Heart left ventricle (tissue), 16 donors: Measurements from ENCODE around the gene AFDN. TPM values are rescaled to one million over a fixed set of nuclear protein-coding genes. Genes with fewer than 3 reads are reported as not detected.

Experiments
- ATAC-seq, 4 donors: fragments of 200-7000 bp; cut with Tn5 transposase; one replicate each; pipeline ENCODE4 v1.9.1; 2020 to 2022; ENCODE audit warnings: moderate library complexity in 4 of 4, mild to moderate bottlenecking in 3 of 4, moderate number of reproducible peaks in 1 of 4
- DNase-seq, 5 donors: peaks; one replicate each; pipeline ENCODE4 v3.0.0-alpha.2; 2020
- H3K27ac ChIP-seq, 12 donors: fragments of 200-600 bp; sonication (generic) in 4 of 12; one replicate each; pipeline versions ENCODE4 v1.5.0 to v1.8.0; 2016 to 2022; ENCODE audit warnings: mild to moderate bottlenecking in 2 of 12
- H3K27me3 ChIP-seq, 9 donors: fragments of 200-600 bp; sonication (generic) in 2 of 9; one replicate each; pipeline versions ENCODE4 v1.5.1 to v1.8.0; 2016 to 2022; ENCODE audit warnings: mild to moderate bottlenecking in 3 of 9
- H3K36me3 ChIP-seq, 9 donors: fragments of 200-600 bp; sonication (generic) in 2 of 9; one replicate each; pipeline versions ENCODE4 v1.5.0 to v1.8.0; 2018 to 2022; ENCODE audit warnings: mild to moderate bottlenecking in 2 of 9
- H3K4me1 ChIP-seq, 12 donors: fragments of 200-600 bp; sonication (generic) in 4 of 12; one replicate each; pipeline versions ENCODE4 v1.5.0 to v1.8.0; 2016 to 2022; ENCODE audit warnings: mild to moderate bottlenecking in 3 of 12
- H3K4me3 ChIP-seq, 12 donors: fragments of 200-600 bp; sonication (generic) in 4 of 12; one replicate each; pipeline versions ENCODE4 v1.5.0 to v1.8.0; 2017 to 2022; ENCODE audit warnings: mild to moderate bottlenecking in 9 of 12, moderate library complexity in 4 of 12
- H3K9me3 ChIP-seq, 12 donors: fragments of 200-600 bp; sonication (generic) in 4 of 12; one replicate each; pipeline versions ENCODE4 v1.5.0 to v1.8.0; 2016 to 2022; ENCODE audit warnings: mild to moderate bottlenecking in 1 of 12
- POLR2A ChIP-seq, 2 donors: fragments of 450-650 bp; IDR thresholded peaks; one replicate each; pipeline ENCODE4 v1.6.1; 2017; ENCODE audit warnings: antibody characterized with exemption in 2 of 2, mild to moderate bottlenecking in 2 of 2, moderate library complexity in 2 of 2
- WGBS, 4 donors: extraction: QIAGEN DNeasy Blood & Tissue Kit in 2 of 4; methylation state at CpG; one replicate each; pipeline versions ENCODE4 v1.1.5 to v1.1.7; 2013 to 2018; 5-methylcytosine and 5-hydroxymethylcytosine counted together
- intact Hi-C, 10 donors: fragments of 100-400 bp; cut with DNase I; formaldehyde crosslinking; loops; one replicate each; pipeline versions ENCODE4 v1.11.1 to v1.14.2; 2022
- polyA plus RNA-seq, 2 donors: library from polyadenylated mRNA; stranded (reverse); fragments of 200-250 nt; gene quantifications; one replicate each; pipeline ENCODE4 v1.2.3, GENCODE V29; 2013
- total RNA-seq, 9 donors: library from RNA; depleted of rRNA in 2 of 9; stranded (reverse); fragments of >200 nt in 2 of 9; fragmentation: NEBNext Ultra II Directional in 3 of 9; extraction: Animal tissue kit (Norgen Biotek cat#: 25700) in 3 of 9; gene quantifications; one replicate each; pipeline versions ENCODE4 v1.1.0 to v1.2.4, GENCODE V29; 2016 to 2023
- TF ChIP-seq, protein P1 (sequence below), 12 donors: fragments of 200-600 bp; sonication (generic) in 4 of 12; IDR thresholded peaks; one replicate each; pipeline versions ENCODE4 v1.5.0 to v1.8.0; 2018 to 2022; ENCODE audit warnings: antibody characterized with exemption in 12 of 12, mild to moderate bottlenecking in 5 of 12
- donor health status: ischemic (EF 13 %, LVEDD 7.1; RV severe dilation, severe dysfunction).
- donor health status: healthy with polysubstance abuse.
- donor health status: DM: no; HTN: yes; CAD: no.
- donor health status: DM: no; HTN: no; CAD: no.
- donor health status: ischemic (EF 25% LVEDD 6.9; RV normal size, moderate dysfunction).
- donor health status: ischemic (EF 25% LVEDD 5.7; RV mildly dilated, moderate dysfunction).
- donor health status: healthy.
- donor health status: DM: yes; HTN: yes; CAD: no.
- donor health status: ischemic (EF 35%, LVEDD 5.7; RV mildly dilated, moderate dysfunction).
- donor health status: nonischemic (EF 11% LVEDD 7.7; RV severe dilation, severe dysfunction).
- donor health status: DM: yes; HTN: yes; CAD: no.
- donor health status: PGD.
- donor health status: ischemic (EF 29% LVEDD 5.4; RV normal size, mild dysfunction).
- donor health status: nonischemic (EF 23%, LVEDD 6.1; RV moderate dilation, normal function).

AFDN gene
- total and polyA plus RNA-seq, 11 donors: 27.6 to 100 (median 50.4) TPM

DNA sequence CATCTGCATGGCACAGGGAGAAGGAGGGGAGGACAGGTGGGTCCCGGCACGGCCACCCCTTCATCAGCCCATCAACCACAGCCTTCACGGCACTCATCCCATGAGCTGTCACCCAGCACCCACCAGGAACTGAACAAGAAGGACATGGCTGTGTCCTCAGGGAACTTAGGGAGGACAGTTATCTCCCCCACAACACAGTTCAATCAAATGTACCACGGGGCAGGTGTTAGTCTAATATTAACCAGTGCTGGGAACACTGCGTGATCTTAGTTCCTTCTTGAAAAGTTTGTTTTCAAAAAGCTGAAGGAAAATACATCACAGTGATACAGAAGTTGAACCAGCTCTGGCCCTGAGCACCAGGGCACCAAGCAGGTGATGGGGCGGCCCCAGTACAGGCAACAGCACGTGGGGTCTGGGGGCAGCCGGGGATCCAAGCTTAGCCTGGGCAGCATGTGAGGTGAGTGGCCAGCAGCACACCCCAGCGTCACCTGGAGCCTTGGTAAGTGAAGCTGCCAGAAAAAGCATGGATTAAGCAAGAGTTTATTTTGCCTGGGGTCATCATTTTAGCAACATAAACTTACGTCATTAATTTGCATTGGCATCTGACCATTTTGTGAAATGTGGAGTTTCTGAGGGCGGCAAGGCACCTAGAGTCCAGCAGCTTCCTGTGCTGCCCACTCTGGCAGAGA lies 35.5 kb upstream of the AFDN start:
- Histone ChIP-seq H3K27me3 (peaks cover 0 to 16% (median 0%) of the 10 kb centered on the region in 9 donors), H3K9me3 (no peaks in the 10 kb centered on the region), H3K36me3 (no peaks in the 10 kb centered on the region), H3K27ac (no peak overlapping the region), H3K4me3 (no peak overlapping the region), H3K4me1 (peaks cover 0 to 19% (median 6%) of the 10 kb centered on the region in 12 donors)
- intact Hi-C loops: loop anchor here in 1 of 10 donors (10.0 kb wide), 1 partner anchor 96 kb away; no protein-coding TSS in a partner anchor
- DNase-seq: no peak
- WGBS, 4 donors: 84 to 92% (median 88%) methylated on average over 11 of the region's 11 CpGs
- no peak for TF ChIP-seq POLR2A (IDR thresholded peaks at IDR 0.05)
- TF ChIP-seq, protein P1, sequence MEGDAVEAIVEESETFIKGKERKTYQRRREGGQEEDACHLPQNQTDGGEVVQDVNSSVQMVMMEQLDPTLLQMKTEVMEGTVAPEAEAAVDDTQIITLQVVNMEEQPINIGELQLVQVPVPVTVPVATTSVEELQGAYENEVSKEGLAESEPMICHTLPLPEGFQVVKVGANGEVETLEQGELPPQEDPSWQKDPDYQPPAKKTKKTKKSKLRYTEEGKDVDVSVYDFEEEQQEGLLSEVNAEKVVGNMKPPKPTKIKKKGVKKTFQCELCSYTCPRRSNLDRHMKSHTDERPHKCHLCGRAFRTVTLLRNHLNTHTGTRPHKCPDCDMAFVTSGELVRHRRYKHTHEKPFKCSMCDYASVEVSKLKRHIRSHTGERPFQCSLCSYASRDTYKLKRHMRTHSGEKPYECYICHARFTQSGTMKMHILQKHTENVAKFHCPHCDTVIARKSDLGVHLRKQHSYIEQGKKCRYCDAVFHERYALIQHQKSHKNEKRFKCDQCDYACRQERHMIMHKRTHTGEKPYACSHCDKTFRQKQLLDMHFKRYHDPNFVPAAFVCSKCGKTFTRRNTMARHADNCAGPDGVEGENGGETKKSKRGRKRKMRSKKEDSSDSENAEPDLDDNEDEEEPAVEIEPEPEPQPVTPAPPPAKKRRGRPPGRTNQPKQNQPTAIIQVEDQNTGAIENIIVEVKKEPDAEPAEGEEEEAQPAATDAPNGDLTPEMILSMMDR (IDR thresholded peaks at IDR 0.05): no peak
- ATAC-seq: no peak

DNA sequence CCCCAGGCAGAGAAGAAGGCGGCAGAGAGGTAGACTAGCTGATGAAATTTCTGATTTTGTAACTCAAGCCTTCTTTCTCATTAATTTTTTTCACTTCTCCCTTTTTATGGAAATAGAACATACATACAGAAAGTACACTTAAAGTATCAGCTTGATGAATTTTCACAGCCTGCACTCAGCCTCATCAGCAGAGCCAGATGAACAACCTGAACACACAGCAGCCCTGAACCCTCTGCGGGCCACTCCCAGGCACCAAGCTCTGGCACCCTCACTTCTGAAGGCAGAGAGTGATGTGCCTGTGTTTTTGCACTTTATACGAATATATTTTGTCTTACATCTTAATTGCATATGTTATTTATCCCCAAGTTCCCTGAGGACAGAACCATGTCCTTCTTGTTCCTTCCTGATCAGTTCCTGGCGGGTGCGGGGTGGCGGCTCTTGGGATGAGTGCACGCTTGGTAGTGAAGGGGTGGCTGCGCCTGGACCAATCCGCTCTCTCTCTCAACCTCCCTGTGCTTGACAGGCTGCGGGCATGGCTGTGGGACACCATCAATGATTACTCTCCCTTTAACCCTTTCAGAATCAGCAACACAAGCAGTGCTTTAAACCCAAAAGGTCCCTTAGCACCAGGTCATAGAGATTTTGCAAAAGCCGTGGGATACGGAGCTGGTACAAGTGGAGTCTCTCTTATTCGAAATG lies 34.8 kb upstream of the AFDN start:
- H3K4me1 ChIP-seq: peaks cover 0 to 22% (median 10%) of the 10 kb centered on the region in 12 donors
- H3K36me3 ChIP-seq: no peaks in the 10 kb centered on the region
- H3K27ac ChIP-seq: no peak overlapping the region
- WGBS, 4 donors: 82 to 94% (median 86%) methylated on average over 13 of the region's 13 CpGs
- DNase-seq (no peak), ATAC-seq (no peak)
- H3K27me3 ChIP-seq: peaks cover 0 to 21% (median 0%) of the 10 kb centered on the region in 9 donors
- no peak overlapping the region for H3K4me3 ChIP-seq
- intact Hi-C loops: loop anchor here in 1 of 10 donors (10.0 kb wide), 1 partner anchor 97 kb away; no protein-coding TSS in a partner anchor
- H3K9me3 ChIP-seq: no peaks in the 10 kb centered on the region
- TF ChIP-seq POLR2A (IDR thresholded peaks at IDR 0.05): no peak
- TF ChIP-seq, protein P1 (IDR thresholded peaks at IDR 0.05): no peak

DNA sequence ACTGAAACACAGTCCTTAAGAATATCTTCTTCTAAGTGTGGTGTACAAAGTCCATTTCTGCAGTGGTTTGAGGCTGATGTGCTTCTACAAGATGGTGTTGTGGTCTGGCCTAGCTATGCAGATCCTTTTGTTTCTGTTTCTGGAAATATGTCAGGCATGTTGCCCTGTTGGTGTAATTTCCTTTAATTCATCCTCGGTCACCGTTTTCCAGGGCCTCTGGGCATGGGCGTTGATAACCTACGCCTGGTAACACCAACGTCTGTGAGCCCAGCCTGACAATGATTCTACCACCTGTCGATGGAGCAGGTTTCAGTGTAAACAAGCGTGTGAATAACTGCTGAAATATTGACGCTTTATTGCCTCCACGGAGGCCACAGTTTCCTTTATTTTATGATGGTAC lies 33.3 kb upstream of the AFDN start:
- Histone ChIP-seq H3K4me3 (no peak overlapping the region), H3K4me1 (peaks cover 0 to 18% (median 9%) of the 10 kb centered on the region in 12 donors), H3K9me3 (no peaks in the 10 kb centered on the region), H3K36me3 (no peaks in the 10 kb centered on the region), H3K27ac (no peak overlapping the region), H3K27me3 (peaks cover 0 to 27% (median 0%) of the 10 kb centered on the region in 9 donors)
- DNase-seq: no peak
- 44 to 66% (median 49%) methylated on average over 9 of the region's 9 CpGs for WGBS, 4 donors
- no peak for TF ChIP-seq POLR2A (IDR thresholded peaks at IDR 0.05)
- TF ChIP-seq, protein P1 (IDR thresholded peaks at IDR 0.05): no peak
- intact Hi-C loops: loop anchor here in 1 of 10 donors (10.0 kb wide), 1 partner anchor 99 kb away; no protein-coding TSS in a partner anchor
- no peak for ATAC-seq
